GOT3 (cell line): Measurements from ENCODE around the gene TDRKH.
"Not testable (repeated sequence)": the region's sequence is repeated elsewhere in the genome, so short reads cannot be mapped to it uniquely, and the experiment has no call there.

Source experiments
- DNase-seq: peaks from one replicate; lab custom pipeline; 2025; ENCODE audit warnings: mixed read lengths; lab: John Stamatoyannopoulos, UW

The TDRKH gene

DNA sequence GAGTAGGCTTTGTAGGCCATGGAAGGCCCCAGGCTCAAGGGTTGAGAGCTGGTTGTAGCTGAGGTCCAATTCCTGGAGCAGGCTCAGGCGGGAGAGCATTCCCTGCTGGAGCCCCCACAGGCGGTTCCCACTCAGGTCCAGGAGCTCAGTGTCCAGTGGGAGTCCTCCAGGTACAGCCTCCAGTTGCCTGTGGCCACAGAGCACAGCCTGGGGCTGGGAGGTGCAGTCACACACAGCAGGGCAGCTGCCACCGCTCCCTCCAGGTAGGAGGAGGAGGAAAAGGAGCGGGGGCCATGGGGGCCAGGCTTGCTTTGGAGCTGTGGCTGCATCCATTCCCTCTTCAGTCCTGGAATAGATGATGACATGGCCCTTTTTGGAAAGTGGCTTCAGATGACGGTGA lies 12.1 kb upstream of the TDRKH start:
- DNase-seq = no peak

DNA sequence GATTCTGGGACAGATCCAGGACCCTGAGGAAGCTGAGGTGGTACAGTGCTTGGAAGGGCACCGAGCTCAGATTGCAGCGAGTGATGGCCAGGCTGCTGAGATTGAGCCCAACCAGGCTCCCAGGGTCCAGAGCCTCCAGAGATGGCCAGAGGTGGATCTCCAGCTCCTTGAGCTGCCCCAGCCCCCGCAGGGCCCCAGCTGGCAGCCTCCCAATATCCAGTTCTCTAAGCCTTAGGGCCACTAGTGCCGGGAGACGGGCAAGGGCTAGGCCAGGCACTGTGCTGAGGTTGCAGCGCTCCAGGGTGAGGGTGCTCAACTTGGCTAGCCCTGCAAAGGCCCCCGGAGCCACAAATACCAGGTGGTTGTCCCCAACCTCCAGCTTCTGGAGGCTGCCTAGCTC lies 11.5 kb upstream of the TDRKH start:
- DNase-seq = no peak

DNA sequence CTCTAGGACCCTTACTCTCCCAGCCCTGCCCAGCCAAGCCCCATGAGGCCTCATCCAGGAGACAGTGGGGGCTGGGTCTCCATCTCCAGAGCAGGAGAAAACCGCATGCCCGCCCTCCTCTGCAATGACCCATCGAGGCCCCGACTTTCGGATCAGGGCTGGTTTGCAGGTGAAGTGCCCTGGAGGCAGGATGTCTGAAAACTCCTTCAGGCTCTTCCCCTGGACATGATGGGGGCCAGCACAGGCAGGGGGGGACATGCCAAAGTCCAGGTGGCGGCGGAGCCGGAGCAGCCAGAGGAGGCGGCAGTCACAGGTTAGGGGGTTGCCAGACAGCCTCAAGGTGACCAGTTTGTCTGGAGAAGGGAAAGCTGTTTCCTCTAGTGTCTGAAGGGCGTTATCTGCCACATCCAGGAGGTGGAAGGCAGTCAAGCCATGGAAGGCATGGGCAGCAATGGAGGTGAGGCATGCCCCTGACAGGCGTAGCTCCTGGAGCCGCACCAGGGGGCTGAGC lies 11.1 kb upstream of the TDRKH start:
- DNase-seq = no peak

DNA sequence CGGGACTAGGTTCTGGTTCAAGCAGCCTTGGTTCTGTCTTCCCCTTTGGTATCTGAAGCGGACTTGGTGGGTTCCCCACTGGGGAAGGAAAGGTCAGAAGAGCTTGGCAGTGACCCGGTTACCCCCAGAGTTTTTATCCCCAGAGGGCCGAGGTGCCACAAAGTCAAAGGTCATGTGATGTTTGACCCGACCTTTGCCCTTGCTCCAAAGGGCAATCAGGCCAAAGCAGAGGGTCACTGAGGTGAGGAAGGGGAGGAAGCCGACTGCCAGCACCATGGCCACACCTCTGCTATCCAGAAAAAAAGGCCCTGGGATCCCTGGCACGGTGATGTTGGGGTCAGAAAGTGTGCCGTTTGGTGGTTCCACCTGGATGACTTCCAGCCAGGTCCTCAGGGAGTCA lies 10.5 kb upstream of the TDRKH start:
- no peak for DNase-seq

DNA sequence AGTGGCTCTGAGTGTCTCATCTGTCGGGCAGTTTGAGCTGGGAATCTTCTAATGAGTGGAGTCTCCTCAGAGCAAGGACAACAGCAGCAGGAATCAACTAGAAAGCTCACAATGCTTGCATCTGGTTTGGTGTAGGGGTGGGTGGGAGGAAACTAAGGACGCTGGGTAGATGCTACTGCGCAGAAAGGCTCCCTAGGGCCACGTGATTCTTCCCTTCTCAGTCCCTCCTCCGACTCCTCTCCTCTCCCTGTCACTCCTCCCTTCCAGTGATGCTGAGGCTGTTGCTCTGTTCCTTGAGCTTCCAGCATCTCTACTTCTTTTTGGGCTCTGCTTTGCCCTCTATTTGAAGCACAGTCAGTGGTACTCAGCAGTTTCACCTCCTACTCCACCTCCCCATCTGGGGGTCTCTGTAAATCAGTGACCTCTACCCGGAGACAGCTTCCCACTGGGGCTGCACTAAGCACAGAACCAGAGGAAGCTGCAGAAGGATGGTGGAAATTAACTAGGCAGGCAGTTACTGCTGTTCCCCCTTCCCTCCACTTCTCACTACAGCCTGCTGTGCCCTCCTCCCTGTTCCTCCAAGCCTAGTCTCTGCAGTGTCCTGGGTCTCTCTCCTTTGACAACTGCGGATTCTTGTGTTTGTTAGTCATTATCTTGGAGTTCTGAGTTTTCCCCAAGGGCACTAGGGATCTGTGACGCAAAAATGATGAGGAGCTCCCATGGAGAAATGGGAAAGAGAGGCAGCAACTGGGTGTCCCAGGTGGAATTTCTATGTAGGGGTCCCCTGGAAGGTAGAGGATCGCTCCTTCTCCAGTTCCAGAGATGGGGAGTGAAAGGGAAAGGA lies 9.1 kb upstream of the TDRKH start:
- DNase-seq = no peak

DNA sequence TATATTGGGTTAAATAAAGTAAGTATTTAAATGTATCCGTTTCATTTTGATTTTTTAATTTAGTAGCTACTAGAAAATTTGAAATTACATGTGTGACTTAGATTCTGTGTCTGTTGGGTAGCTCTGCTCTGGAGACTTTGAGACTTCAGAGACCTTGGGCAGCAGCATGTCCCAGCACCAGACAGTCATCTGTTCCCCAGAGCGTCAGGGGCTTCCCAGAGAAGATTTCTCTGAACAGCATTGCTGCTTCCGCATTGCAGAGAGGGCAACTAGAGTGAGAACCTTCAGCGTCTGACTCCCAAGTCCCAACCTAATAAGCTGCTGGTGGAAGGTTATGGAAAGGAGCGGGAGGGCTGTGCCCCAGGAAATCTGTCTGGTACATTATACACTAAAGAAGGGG lies 8.3 kb upstream of the TDRKH start:
- no peak for DNase-seq

DNA sequence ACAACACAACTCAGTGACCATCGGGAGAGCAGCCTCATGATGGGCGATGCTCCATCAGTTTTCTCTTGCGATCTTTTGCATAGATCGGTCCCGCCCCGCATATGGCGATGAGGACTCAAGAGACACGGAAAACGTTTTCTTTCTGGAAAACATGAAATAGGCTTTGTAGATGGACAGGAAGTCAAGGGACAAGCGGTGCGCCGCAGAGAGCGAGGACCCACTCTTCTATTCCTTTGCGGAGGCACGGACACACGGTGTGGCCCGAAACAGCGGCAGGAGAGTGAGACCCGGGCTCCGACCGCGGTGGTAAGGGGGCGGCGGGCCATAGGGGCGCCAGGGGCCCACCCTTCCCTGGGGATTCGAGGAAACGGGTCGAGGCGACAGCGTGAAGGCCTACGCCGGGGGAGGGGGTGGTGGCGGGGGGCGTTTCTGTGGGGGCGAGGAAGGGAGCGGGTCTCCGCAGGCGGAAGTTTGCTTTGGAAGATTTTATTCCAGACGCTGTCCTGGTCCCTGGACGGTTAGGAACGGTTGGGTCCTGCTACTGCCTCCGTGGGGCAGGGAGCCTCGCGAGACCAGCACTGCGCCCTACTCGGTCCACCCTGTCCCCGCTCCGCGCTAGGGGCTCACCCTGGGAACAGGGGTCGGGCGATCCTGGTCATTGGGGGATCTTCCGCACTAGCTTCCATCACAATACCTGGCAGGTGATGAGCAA lies 796 bp upstream of the TDRKH start:
- DNase-seq = no peak

DNA sequence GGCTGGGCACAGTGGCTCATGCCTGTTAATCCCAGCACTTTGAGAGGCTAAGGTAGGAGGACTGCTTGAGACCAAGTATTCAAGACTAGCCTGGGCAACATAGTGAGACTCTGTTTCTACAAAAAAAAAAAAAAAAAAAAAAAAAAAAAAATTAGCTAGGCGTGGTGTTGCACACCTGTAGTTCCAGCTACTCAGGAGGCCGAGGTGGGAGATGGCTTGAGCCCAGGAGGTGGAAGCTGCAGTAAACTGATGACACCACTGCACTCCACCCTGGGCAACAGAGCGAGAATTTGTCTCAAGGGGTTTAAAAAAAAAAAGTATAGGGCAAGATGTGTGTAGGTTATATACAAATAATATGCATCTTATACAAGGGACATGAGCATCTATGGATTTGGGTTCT lies 2.6 kb downstream of the TDRKH start:
- no peak for DNase-seq

DNA sequence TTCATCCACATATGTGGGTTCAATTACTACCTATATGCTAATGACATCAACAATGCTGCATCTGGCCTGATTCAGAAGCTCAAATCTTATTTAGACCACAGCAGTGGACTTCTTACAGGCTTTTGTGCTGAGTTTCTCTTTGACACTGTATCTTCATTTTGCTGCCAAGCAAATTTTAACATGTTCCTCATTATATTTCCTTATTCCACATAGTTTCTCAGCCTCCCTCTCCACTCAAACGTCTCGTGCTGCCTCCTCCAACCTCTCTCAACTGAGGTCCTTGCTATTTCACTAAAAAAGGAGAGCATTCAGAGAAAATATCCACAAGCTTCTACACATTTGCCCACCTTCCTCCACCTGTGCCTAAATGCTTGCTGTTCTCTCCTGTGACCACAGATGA lies 6.5 kb downstream of the TDRKH start:
- no peak for DNase-seq

DNA sequence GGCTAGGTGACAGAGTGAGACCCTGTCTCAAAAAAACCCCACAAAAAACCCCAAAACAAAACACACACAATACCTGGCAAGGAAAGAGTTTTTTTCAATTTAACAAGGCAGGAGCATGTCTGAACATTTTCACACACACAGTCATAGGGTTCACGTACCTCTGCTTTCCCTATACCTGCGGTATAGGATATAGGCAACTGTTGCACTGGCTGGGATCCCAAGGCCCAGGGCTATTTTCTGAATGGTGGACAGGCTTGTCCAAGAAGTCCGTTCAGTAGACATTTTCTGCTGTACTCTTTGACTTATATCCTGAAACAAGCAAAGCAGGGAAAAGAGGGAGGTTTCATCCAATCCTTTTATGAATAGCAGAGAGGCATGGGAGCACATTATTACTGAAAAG lies 7.6 kb downstream of the TDRKH start:
- no peak for DNase-seq

DNA sequence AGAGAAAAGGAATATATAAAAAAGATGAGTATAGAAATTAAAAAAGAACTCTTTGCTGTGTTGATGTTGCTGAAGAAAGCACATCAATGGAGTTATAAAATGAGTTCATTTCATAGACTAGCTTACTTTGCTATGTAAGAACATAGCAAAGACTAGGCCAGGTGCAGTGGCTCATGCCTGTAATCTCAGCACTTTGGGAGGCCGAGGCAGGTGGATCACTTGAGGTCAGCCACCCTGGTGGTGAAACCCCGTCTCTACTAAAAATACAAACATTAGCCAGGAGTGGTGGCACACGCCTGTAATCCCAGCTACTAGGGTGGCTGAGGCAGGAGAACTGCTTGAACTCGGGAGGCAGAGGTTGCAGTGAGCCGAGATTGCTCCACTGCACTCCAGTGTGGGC lies 8.3 kb downstream of the TDRKH start:
- not testable (repeated sequence) for DNase-seq

DNA sequence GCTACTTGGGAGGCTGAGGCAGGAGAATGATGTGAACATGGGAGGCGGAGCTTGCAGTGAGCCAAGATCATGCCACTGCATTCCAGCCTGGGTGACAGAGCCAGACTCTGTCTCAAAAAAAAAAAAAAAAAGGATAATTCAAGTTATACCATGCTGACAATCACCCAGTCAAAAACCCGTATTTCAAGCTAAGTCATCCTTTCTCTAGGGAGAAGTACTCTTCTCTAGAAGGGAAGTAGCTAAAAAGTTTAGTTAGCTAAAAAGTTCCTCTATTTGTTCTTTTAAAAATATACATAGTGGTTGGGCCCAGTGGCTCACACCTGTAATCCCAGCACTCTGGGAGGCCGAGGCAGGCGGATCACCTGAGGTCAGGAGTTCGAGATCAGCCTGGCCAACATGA lies 9.6 kb downstream of the TDRKH start:
- DNase-seq = not testable (repeated sequence)

DNA sequence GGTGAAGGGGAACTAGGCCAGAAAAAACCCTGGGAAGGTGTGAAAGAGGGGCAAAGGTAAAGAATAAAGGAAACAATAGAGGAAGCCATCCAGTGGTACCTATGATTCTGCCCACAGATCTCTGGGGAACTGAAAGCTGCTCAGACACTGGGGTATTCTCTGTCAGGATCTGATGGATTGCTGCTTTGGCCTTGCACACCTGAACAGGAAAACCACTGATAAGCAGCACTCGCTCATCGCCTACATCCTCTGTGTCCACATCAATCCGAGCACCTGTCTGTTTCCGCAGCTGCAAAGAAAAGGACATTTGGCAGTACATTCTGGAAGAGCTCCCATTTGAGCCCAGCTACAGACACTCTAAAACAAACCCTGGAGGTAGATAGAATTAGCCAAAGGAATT lies 10.4 kb downstream of the TDRKH start:
- no peak for DNase-seq

DNA sequence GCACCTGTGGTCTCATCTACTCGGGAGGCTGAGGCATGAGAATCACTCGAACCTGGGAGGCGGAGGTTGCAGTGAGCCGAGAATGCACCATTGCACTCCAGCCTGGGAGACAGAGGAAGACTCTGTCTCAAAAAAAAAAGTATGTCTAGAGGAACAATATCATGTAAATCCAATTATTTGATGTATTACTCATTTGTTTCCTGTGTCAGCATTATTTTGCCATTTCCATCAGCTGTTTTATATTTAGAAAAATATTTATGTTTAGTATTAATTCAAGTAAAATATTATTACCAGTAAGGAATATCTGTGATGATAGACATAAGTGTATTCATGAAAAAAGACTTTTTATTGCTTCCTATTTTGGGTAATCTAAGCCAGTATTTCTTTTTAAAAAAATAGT lies 13.0 kb downstream of the TDRKH start:
- DNase-seq = no peak

DNA sequence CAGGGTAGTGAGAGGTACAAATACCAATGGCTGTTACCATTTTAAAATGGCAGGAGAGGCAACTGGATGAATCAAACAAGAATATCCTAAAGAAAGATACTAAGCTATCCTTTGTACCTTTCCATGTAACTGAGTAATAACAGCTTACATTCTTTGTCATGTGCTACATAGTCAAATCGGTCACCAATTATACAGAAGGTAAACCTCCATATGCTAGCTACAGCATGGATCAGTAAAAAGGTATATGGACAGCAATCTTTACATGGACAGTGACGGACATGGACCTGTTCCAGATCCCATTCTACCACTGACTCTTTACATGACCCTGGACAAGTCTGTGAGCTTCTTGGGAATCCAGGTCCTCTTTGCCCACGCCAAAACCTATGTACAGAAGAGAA lies 13.6 kb downstream of the TDRKH start:
- no peak for DNase-seq

DNA sequence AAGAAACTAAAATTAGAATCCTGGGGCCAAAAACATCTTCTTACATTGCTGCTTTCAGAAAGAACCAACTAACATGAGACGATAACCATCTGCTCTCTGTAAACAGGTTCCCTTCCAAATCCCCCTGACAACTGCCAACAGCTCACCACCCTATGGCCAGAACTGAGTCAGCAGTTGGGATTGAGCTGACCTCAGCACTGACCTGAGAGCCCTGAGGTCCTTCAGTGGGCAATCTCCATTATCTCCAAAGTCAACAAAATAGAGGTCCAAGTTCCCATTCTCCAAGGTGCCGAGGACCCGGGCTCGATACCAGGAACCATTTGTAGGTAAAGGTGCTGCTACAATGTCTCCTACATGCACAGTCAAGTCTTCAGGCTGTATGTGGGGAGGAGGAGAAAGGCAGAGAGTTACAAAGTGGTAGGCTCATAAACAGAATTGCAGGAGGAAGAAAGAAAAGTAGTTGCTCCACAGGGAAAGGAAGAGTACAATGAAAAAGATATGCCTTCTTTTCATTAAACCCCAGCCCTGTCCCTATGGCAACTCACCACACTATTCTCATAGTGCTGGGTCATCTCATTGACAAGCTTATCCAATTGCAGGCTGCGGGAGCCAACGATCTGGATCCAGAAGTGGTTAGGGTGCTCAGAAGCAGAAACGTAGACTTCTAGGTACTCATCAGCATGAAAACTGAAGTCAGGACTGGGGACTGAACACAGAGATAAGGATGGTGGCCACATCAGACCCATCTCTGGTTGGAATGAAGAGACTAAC lies 14.2 kb downstream of the TDRKH start:
- DNase-seq = no peak

DNA sequence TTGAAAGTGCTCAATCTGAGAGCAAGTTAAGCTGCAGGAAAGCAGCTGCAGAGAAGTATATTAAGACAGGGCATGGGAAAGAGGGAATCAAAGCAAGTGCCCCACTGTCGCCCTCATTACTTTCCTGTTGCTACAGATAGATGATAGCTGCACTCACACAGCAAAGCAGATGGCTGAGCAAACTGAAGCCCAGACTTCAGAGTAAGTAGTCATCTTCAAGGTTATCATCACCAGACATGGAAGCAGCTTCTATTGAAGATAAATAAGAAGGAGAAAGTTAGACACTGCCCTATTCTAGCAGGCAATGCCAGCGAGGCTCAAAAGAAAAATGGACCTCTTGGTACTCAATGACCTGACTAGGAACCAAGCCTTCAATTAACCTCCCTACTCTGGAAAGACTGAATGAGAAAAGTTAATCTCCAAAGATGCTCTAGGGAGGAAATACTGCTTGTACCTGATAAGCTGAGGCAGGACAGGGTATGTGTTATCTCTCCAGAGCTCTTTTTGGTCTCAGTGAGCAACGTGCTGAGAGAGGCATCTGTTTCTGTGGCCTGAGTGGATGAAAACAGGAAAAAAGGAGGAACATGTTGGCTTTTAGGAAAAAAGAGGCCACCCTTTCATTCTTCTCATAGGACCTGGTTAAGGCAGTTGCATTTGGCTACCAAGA lies 15.9 kb downstream of the TDRKH start:
- DNase-seq = no peak

DNA sequence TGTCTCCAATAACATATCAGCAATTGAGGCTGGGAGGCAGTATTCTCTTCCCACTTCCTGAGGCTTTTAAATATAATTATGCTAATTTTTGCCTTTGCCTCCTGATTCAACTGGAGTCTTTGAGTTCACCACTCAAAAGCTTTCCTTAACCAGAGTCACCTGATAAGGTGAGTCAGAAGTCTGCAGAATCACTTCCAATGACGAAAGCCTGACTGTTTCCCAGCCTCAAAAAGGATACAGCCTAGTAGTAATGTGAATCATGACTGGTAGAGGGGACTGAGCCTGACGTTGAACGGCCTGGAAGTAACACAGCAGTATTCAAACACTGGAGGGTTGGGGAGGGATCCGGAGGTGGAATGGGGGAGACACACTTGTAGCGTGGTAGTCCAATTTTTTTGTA lies 16.6 kb downstream of the TDRKH start:
- DNase-seq = no peak

DNA sequence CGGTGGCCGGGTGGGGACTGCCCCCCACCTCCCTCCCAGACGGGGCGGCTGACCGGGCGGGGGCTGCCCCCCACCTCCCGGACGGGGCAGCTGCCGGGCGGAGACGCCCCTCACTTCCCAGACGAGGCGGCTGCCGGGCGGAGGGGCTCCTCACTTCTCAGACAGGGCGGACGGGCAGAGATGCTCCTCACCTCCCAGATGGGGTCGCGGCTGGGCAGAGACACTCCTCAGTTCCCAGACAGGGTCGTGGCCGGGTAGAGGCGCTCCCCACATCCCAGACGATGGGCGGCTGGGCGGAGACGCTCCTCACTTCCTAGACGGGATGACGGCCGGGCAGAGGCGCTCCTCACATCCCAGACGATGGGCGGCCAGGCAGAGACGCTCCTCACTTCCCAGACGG lies 21.0 kb downstream of the TDRKH start:
- not testable (repeated sequence) for DNase-seq

DNA sequence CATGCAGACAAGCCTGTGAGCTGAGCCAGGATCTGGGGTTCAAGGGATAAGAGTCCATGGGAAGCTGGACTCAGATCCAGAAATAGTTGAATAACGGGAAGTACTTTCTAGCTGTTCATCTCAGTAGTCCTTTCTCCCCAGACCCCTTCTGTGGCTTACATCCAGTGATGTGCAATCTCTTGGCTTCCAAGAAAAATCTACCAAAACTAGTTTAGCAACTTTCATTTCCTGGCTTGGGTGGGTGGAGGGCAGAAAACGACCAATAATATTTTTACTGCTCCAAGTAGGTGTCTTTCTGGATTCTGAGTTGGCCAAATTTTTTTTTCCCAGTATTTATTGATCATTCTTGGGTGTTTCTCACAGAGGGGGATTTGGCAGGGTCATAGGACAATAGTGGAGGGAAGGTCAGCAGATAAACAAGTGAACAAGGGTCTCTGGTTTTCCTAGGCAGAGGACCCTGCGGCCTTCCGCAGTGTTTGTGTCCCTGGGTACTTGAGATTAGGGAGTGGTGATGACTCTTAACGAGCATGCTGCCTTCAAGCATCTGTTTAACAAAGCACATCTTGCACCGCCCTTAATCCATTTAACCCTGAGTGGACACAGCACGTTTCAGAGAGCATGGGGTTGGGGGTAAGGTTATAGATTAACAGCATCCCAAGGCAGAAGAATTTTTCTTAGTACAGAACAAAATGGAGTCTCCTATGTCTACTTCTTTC lies 21.8 kb downstream of the TDRKH start:
- DNase-seq = not testable (repeated sequence)

DNA sequence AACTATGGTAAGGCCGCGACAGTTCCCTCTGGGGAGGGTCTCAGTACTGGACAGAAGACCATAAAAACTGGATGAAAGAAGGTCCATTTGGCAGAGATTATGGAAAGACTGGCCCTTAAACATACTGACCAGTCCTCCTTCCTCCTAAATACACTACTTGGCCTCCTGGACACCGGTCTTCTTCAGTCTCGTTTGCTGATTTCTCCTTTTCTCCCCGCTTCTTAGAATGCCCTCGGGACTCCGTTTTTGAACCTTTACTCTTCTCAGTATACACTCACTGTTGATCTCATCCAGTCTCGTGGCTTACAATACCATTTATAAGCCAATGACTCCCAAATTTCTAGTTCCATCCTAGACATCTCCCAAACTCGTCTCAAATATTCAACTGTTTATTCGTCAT lies 26.3 kb downstream of the TDRKH start:
- DNase-seq = no peak
